ENCODE results near the gene SDK1.

SDK1 gene

DNA sequence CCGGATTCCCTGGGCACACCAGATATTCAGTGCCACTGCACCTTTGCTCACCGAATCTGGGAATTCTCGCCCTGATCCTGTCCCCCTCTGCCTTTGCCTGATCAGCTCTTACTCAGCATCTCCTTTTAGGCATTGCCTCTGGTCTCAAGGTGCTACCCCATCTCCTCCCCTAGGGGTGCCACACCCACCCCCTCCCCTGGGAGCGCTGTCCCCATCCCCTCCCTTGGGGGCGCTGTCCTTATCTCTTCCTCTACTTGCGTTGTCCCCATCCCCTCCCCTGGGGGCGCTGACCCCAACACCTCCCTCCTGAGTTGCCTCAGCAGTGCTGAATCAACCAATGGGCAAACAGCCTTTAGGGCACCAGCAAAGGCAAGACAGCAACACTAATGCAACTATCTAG lies 694.1 kb downstream of the SDK1 start:
- TF ChIP-seq, protein P1, sequence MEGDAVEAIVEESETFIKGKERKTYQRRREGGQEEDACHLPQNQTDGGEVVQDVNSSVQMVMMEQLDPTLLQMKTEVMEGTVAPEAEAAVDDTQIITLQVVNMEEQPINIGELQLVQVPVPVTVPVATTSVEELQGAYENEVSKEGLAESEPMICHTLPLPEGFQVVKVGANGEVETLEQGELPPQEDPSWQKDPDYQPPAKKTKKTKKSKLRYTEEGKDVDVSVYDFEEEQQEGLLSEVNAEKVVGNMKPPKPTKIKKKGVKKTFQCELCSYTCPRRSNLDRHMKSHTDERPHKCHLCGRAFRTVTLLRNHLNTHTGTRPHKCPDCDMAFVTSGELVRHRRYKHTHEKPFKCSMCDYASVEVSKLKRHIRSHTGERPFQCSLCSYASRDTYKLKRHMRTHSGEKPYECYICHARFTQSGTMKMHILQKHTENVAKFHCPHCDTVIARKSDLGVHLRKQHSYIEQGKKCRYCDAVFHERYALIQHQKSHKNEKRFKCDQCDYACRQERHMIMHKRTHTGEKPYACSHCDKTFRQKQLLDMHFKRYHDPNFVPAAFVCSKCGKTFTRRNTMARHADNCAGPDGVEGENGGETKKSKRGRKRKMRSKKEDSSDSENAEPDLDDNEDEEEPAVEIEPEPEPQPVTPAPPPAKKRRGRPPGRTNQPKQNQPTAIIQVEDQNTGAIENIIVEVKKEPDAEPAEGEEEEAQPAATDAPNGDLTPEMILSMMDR (IDR thresholded peaks at IDR 0.05; ENCODE audit: low read depth, low read length) = peak; percentile 44
- H3K9me3 ChIP-seq (ENCODE audit: severe bottlenecking) = no peaks in the 10 kb centered on the region
- H3K36me3 ChIP-seq = no peaks in the 10 kb centered on the region
- no peak overlapping the region for H3K4me3 ChIP-seq (ENCODE audit: low read depth, low read length)
- no peak overlapping the region for H3K27ac ChIP-seq
- no peaks in the 10 kb centered on the region for H3K27me3 ChIP-seq (ENCODE audit: insufficient read depth, low read depth, severe bottlenecking)
- DNase-seq = peak; percentile 41

DNA sequence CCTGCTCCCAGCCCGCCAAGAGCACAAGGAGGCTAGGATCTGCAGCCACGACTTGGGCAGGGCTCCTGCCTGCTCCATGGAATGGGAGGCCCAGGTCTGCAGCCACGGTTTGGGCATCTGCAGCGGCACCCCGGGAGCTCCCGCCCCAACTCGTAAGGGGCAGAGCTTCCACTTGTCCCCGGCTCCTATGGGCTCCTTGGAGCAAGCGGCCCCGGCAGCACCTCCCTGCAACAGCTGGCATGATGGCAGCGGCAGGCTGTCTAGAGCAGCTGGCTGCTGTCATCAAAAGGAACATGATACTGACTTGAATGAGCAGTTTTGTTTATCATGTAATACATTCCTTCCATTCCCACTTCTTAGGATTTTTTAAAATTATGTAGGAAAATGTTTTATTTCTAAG lies 697.0 kb downstream of the SDK1 start:
- Histone ChIP-seq H3K27ac (no peak overlapping the region), H3K4me3 (ENCODE audit: low read depth, low read length) (no peak overlapping the region), H3K9me3 (ENCODE audit: severe bottlenecking) (no peaks in the 10 kb centered on the region), H3K36me3 (no peaks in the 10 kb centered on the region), H3K27me3 (ENCODE audit: insufficient read depth, low read depth, severe bottlenecking) (no peaks in the 10 kb centered on the region)
- no peak for DNase-seq
- TF ChIP-seq, protein P1 (IDR thresholded peaks at IDR 0.05; ENCODE audit: low read depth, low read length) = no peak

DNA sequence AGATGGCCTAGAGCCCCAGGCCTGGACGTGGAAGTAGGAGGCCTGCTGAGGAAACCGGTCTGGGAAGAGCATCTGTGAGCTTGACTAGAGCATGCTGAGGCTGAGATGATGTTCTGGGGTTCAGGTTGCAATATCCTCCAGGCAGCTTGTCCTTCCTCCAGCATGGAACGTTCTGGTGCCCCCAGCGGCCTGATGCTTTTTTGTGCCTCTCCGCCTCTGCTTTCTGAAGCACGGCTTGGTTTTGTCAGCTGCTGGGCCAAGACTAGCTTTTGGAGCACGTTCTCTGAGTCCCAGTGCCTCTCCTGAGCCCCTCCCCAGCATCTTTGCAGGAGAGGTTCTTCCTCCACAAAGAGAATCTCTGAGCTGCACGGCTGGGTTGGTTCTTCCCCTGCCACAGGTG lies 699.1 kb downstream of the SDK1 start:
- Histone ChIP-seq H3K27ac (no peak overlapping the region), H3K27me3 (ENCODE audit: insufficient read depth, low read depth, severe bottlenecking) (no peaks in the 10 kb centered on the region), H3K36me3 (no peaks in the 10 kb centered on the region), H3K4me3 (ENCODE audit: low read depth, low read length) (no peak overlapping the region), H3K9me3 (ENCODE audit: severe bottlenecking) (no peaks in the 10 kb centered on the region)
- no peak for DNase-seq
- TF ChIP-seq, protein P1 (IDR thresholded peaks at IDR 0.05; ENCODE audit: low read depth, low read length) = no peak

DNA sequence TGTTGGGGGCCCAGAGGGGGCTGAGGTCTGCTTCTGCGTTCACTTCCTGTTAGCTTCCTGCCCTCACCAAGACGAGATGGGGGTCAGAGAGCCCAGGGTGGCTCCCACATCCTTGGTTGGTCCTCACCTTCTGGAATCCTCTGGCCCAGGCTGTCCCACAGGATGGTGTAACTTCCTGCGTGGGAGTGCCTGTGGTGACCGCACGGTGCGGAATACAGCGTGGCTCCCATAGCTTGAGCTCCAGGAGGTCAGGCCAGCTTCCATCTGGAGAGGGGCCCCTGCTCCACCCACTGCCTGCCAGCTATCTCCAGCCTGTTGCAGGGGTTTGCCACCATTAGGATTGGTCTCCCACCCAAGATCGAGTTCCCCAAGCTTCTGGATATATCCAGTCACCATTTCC lies 699.9 kb downstream of the SDK1 start:
- Histone ChIP-seq H3K4me3 (ENCODE audit: low read depth, low read length) (no peak overlapping the region), H3K27ac (no peak overlapping the region), H3K36me3 (no peaks in the 10 kb centered on the region), H3K27me3 (ENCODE audit: insufficient read depth, low read depth, severe bottlenecking) (no peaks in the 10 kb centered on the region), H3K9me3 (ENCODE audit: severe bottlenecking) (no peaks in the 10 kb centered on the region)
- TF ChIP-seq, protein P1 (IDR thresholded peaks at IDR 0.05; ENCODE audit: low read depth, low read length) = no peak
- no peak for DNase-seq

DNA sequence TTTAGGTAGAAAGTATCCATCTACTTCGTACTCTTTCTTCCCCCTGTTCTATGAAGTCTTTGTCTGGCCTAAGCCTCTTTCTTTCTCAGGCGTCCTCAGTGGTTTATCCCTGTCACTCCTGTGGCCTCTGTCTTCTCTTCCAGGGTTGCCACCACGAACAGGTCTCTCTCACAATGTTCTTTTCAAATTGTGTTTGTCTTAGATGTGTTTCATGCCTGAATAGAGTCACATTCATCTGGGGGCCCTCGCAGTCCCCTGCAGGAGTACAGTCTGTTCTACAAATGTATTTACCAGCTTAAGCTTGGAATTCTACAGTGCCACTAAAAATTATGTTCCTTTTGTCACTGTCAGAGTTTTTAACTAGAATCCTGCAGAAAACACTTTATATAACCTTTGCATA lies 700.7 kb downstream of the SDK1 start:
- no peaks in the 10 kb centered on the region for H3K27me3 ChIP-seq (ENCODE audit: insufficient read depth, low read depth, severe bottlenecking)
- H3K9me3 ChIP-seq (ENCODE audit: severe bottlenecking) = no peaks in the 10 kb centered on the region
- DNase-seq = no peak
- no peaks in the 10 kb centered on the region for H3K36me3 ChIP-seq
- TF ChIP-seq, protein P1 (IDR thresholded peaks at IDR 0.05; ENCODE audit: low read depth, low read length) = no peak
- H3K27ac ChIP-seq = no peak overlapping the region
- no peak overlapping the region for H3K4me3 ChIP-seq (ENCODE audit: low read depth, low read length)

DNA sequence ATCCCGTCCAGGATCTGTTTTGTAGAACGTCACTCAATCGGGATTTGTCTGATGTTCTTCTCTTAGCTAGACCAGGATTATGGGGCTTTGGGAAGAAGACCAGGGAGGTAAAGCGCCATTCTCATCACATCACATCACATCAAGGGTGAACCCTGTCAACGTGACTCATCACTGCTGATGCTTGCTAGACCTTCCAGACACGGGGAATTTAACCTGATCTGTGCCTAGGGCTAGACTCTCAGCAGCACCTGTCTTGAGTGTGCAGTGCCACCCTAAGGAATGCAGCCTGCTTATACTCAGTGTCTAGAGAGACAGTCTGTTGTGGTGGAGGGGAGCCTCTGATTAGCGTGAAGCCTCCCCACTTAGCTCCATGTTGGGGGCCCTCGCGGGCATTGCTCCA lies 702.5 kb downstream of the SDK1 start:
- Histone ChIP-seq H3K36me3 (no peaks in the 10 kb centered on the region), H3K9me3 (ENCODE audit: severe bottlenecking) (no peaks in the 10 kb centered on the region), H3K27ac (no peak overlapping the region), H3K4me3 (ENCODE audit: low read depth, low read length) (no peak overlapping the region), H3K27me3 (ENCODE audit: insufficient read depth, low read depth, severe bottlenecking) (no peaks in the 10 kb centered on the region)
- TF ChIP-seq, protein P1 (IDR thresholded peaks at IDR 0.05; ENCODE audit: low read depth, low read length) = no peak
- DNase-seq = no peak
